ENCODE measurements around the gene TMEM61. TPM values are rescaled to one million over a fixed set of nuclear protein-coding genes. Genes with fewer than 3 reads are reported as not detected.
A peak's percentile ranks its signal among the peaks of the same experiment; 100 is the strongest.

The TMEM61 gene
- total and polyA plus RNA-seq, 2 of the 8 experiments (the other 6 are each of a cell fraction or from before 2014, with no cell fraction given) = 0.54 to 1.4 TPM

DNA sequence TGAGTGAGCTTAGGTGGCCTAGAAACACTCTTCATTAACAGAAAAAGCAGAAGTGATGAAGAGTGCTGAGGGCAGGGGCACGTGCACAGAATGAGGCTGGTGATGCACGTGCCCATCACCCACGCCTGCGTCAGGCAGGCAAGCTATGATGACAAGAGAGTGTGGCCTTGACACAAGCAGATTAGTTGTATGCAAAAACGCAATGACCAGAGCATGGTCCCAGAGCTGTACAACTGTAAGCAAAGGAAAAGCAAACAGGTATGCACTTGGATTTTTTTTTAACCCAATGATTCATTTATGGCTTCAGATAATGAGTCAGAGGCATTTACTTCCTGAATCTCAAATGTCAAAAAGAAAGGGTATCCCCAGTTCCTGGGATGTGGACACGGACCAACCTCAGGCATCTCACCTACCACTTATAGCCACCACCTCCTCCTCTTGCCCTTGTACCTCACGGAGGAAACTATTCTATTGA lies 9.1 kb upstream of the TMEM61 start:
- H3K79me2 ChIP-seq (ENCODE audit: control insufficient read depth in 1 of 2, insufficient read depth in 2 of 2, low read length in 2 of 2) = no peaks in the 10 kb centered on the region
- no peak overlapping the region for H4K8ac ChIP-seq (ENCODE audit: extremely low read depth, insufficient read depth, low read length)
- H3K4ac ChIP-seq (replicated peaks; ENCODE audit: insufficient read length, low read depth, low read length) = no peak overlapping the region
- H3K27me3 ChIP-seq (replicated peaks in 1 of 4; ENCODE audit: control insufficient read depth in 3 of 4, extremely low read depth in 1 of 4, insufficient read depth in 3 of 4, low read length in 3 of 4) = no peaks in the 10 kb centered on the region
- no peak overlapping the region for H3K4me2 ChIP-seq (ENCODE audit: insufficient read depth in 1 of 2, low read depth in 2 of 2, low read length in 2 of 2)
- H4K20me1 ChIP-seq (replicated peaks in 1 of 2; ENCODE audit: control insufficient read depth in 1 of 2, insufficient read depth in 2 of 2, low read length in 2 of 2) = no peaks in the 10 kb centered on the region
- H3K23me2 ChIP-seq (ENCODE audit: low read depth, low read length) = no peaks in the 10 kb centered on the region
- H3K27ac ChIP-seq (ENCODE audit: low read depth, low read length) = no peak overlapping the region
- 0 out of 2 replicates have a peak overlapping the region, but pooled peaks have one; percentile 42 for H2AK5ac ChIP-seq (ENCODE audit: low read depth, low read length)
- no peak overlapping the region for H4K5ac ChIP-seq (ENCODE audit: insufficient read length, low read depth, low read length)
- H2AFZ ChIP-seq (ENCODE audit: low read length) = no peak overlapping the region
- no peak overlapping the region for H3K56ac ChIP-seq (replicated peaks; ENCODE audit: insufficient read length, low read depth, low read length)
- H3K9ac ChIP-seq (replicated peaks in 1 of 4; ENCODE audit: extremely low read depth in 1 of 4, low read depth in 3 of 4, low read length in 3 of 4) = no peak overlapping the region
- TF ChIP-seq KDM5A (IDR thresholded peaks at IDR 0.05; ENCODE audit: low read length) = no peak
- no peak for TF ChIP-seq CTCF (IDR thresholded peaks at IDR 0.05; ENCODE audit: control extremely low read depth in 1 of 3, insufficient read depth in 1 of 3, low read depth in 1 of 3, low read length in 3 of 3)
- no peak for TF ChIP-seq RFX5 (IDR thresholded peaks at IDR 0.05; ENCODE audit: borderline replicate concordance, low read depth, low read length)
- TF ChIP-seq SP1 (IDR thresholded peaks at IDR 0.05; ENCODE audit: low read depth, low read length) = no peak
- TF ChIP-seq GTF2F1 (IDR thresholded peaks at IDR 0.05; ENCODE audit: borderline replicate concordance, low read depth, low read length) = no peak
- H3K36me3 ChIP-seq (ENCODE audit: control insufficient read depth in 2 of 4, insufficient read depth in 4 of 4, low read length in 3 of 4) = no peaks in the 10 kb centered on the region
- ChIA-PET CTCF (ENCODE audit: partially characterized antibody) (interaction anchor here (0.7 to 4.3 kb wide), 11 partner anchors 8 to 1419 kb away, joined by 3 to 31 read pairs (median 16); no protein-coding TSS in a partner anchor), POLR2A (ENCODE audit: partially characterized antibody) (interaction anchor here (0.8 to 1.2 kb wide), 2 partner anchors 10 to 25 kb away, joined by 3 to 5 read pairs; no protein-coding TSS in a partner anchor)
- no peak overlapping the region for H3K23ac ChIP-seq (ENCODE audit: insufficient read length)
- H3K4me1 ChIP-seq (replicated peaks in 1 of 4; ENCODE audit: control insufficient read depth in 3 of 4, insufficient read depth in 4 of 4, low read length in 3 of 4) = no peaks in the 10 kb centered on the region; a peak in 1 of 7 replicates
- H3K14ac ChIP-seq (ENCODE audit: insufficient read length) = no peak overlapping the region
- FAIRE-seq = no peak
- 87% methylated on average over 7 of the region's 7 CpGs; no CpG with 5 or more reads in 1 of the 2 experiments for WGBS, 2 experiments (ENCODE audit: extremely low coverage in 1 of 2, insufficient coverage in 1 of 2, insufficient read length in 1 of 2, insufficient replicate concordance in 2 of 2, low coverage in 1 of 2, low lambda C conversion rate in 2 of 2, missing lambda C conversion rate in 1 of 2)
- H2BK5ac ChIP-seq (ENCODE audit: low read depth, low read length) = no peak overlapping the region
- no peak overlapping the region for H3K4me3 ChIP-seq (ENCODE audit: extremely low read depth in 1 of 4, insufficient read depth in 2 of 4, low read depth in 3 of 4, low read length in 4 of 4)
- no peak overlapping the region for H2BK12ac ChIP-seq (ENCODE audit: low read depth, low read length)
- H4K91ac ChIP-seq (replicated peaks; ENCODE audit: insufficient read length, low read length) = peak overlapping the region; percentile 62
- no peaks in the 10 kb centered on the region for H3K9me3 ChIP-seq (ENCODE audit: insufficient read depth in 2 of 2, low read depth in 1 of 2, low read length in 1 of 2)
- H3K18ac ChIP-seq (ENCODE audit: extremely low read depth, low read length) = no peak overlapping the region
- H3K79me1 ChIP-seq (ENCODE audit: low read depth, low read length) = no peaks in the 10 kb centered on the region
- DNase-seq (ENCODE audit: low read depth in 1 of 2, low spot score in 2 of 2) = no peak
- no peak overlapping the region for H2BK15ac ChIP-seq (ENCODE audit: low read length)
- no peak overlapping the region for H2BK20ac ChIP-seq (ENCODE audit: low read length)
- H2BK120ac ChIP-seq (replicated peaks; ENCODE audit: low read depth, low read length) = no peak overlapping the region

All from H1 (cell line).